Measurements from ENCODE around the gene LMTK3.
A peak's percentile ranks its signal among the peaks of the same experiment; 100 is the strongest.

The LMTK3 gene

GRCh38 chr19:48476176-48476575 is 35.5 kb downstream of the LMTK3 start:
- ATAC-seq (replicated peaks; ENCODE audit: extremely low read depth, poor library complexity, severe bottlenecking): no peak
- no peak for DNase-seq (ENCODE audit: low spot score in 2 of 2)
- Mint-ChIP-seq H3K9me3 (no peaks in the 10 kb centered on the region), H3K27me3 (no peaks in the 10 kb centered on the region), H3K27ac (ENCODE audit: low read depth) (no peak overlapping the region), H3K4me3 (no peak overlapping the region), H3K36me3 (ENCODE audit: insufficient read depth) (peaks cover 16% of the 10 kb centered on the region), H3K4me1 (peaks cover 19% of the 10 kb centered on the region)

GRCh38 chr19:48475369-48476068 is 36.1 kb downstream of the LMTK3 start:
- ATAC-seq (replicated peaks; ENCODE audit: extremely low read depth, poor library complexity, severe bottlenecking) (no peak), DNase-seq (ENCODE audit: low spot score in 2 of 2) (no peak)
- Mint-ChIP-seq H3K27ac (ENCODE audit: low read depth) (no peak overlapping the region), H3K36me3 (ENCODE audit: insufficient read depth) (peaks cover 12% of the 10 kb centered on the region), H3K9me3 (no peaks in the 10 kb centered on the region), H3K27me3 (no peaks in the 10 kb centered on the region), H3K4me3 (no peak overlapping the region), H3K4me1 (peaks cover 12% of the 10 kb centered on the region)

GRCh38 chr19:48474084-48474592 is 37.5 kb downstream of the LMTK3 start:
- Mint-ChIP-seq H3K36me3 (ENCODE audit: insufficient read depth) (peaks cover 16% of the 10 kb centered on the region), H3K27me3 (no peaks in the 10 kb centered on the region), H3K9me3 (no peaks in the 10 kb centered on the region), H3K4me1 (peaks cover 16% of the 10 kb centered on the region), H3K4me3 (no peak overlapping the region), H3K27ac (ENCODE audit: low read depth) (no peak overlapping the region)
- ATAC-seq (replicated peaks; ENCODE audit: extremely low read depth, poor library complexity, severe bottlenecking) (no peak), DNase-seq (ENCODE audit: low spot score in 2 of 2) (no peak)

GRCh38 chr19:48473161-48473966 is 38.3 kb downstream of the LMTK3 start:
- peaks cover 16% of the 10 kb centered on the region for H3K4me1 Mint-ChIP-seq
- H3K36me3 Mint-ChIP-seq (ENCODE audit: insufficient read depth): peaks cover 20% of the 10 kb centered on the region
- H3K4me3 Mint-ChIP-seq: no peak overlapping the region
- DNase-seq (ENCODE audit: low spot score in 2 of 2): no peak
- no peaks in the 10 kb centered on the region for H3K27me3 Mint-ChIP-seq
- H3K27ac Mint-ChIP-seq (ENCODE audit: low read depth): no peak overlapping the region
- H3K9me3 Mint-ChIP-seq: no peaks in the 10 kb centered on the region
- ATAC-seq (replicated peaks; ENCODE audit: extremely low read depth, poor library complexity, severe bottlenecking): no peak

- H3K27ac Mint-ChIP-seq (ENCODE audit: low read depth): no peak overlapping the region
These were observed 39.8 kb downstream of the LMTK3 start for GRCh38 chr19:48471836-48472235.

GRCh38 chr19:48470856-48471255 is 40.8 kb downstream of the LMTK3 start:
- Mint-ChIP-seq H3K4me3 (peak overlapping the region; percentile 89), H3K36me3 (ENCODE audit: insufficient read depth) (peaks cover 20% of the 10 kb centered on the region), H3K4me1 (peaks cover 16% of the 10 kb centered on the region), H3K27me3 (no peaks in the 10 kb centered on the region), H3K9me3 (no peaks in the 10 kb centered on the region), H3K27ac (ENCODE audit: low read depth) (peak overlapping the region; percentile 74)
- no peak for DNase-seq (ENCODE audit: low spot score in 2 of 2)
- ATAC-seq (replicated peaks; ENCODE audit: extremely low read depth, poor library complexity, severe bottlenecking): no peak

More at GRCh38 chr19:48471836-48472235, 39.8 kb downstream of the LMTK3 start:
- ATAC-seq (replicated peaks; ENCODE audit: extremely low read depth, poor library complexity, severe bottlenecking): no peak
- peaks cover 23% of the 10 kb centered on the region for H3K36me3 Mint-ChIP-seq (ENCODE audit: insufficient read depth)
- no peaks in the 10 kb centered on the region for H3K9me3 Mint-ChIP-seq
- H3K4me1 Mint-ChIP-seq: peaks cover 16% of the 10 kb centered on the region
- no peak for DNase-seq (ENCODE audit: low spot score in 2 of 2)
- H3K4me3 Mint-ChIP-seq: no peak overlapping the region
- no peaks in the 10 kb centered on the region for H3K27me3 Mint-ChIP-seq

GRCh38 chr19:48469934-48470680 is 41.5 kb downstream of the LMTK3 start:
- Mint-ChIP-seq H3K4me3 (peak overlapping the region; percentile 89), H3K27me3 (no peaks in the 10 kb centered on the region), H3K36me3 (ENCODE audit: insufficient read depth) (peaks cover 21% of the 10 kb centered on the region), H3K9me3 (no peaks in the 10 kb centered on the region), H3K4me1 (peaks cover 16% of the 10 kb centered on the region), H3K27ac (ENCODE audit: low read depth) (peak overlapping the region; percentile 74)
- DNase-seq (ENCODE audit: low spot score in 2 of 2) (no peak), ATAC-seq (replicated peaks; ENCODE audit: extremely low read depth, poor library complexity, severe bottlenecking) (no peak)

- ATAC-seq (replicated peaks; ENCODE audit: extremely low read depth, poor library complexity, severe bottlenecking) (peak; percentile 3), DNase-seq (ENCODE audit: low spot score in 2 of 2) (no peak)
- H3K4me3 Mint-ChIP-seq: peak within 1 kb of the TSS; percentile 89
- peaks cover 19% of the 10 kb centered on the region for H3K36me3 Mint-ChIP-seq (ENCODE audit: insufficient read depth)
- peaks cover 13% of the 10 kb centered on the region for H3K4me1 Mint-ChIP-seq
- H3K27me3 Mint-ChIP-seq: no peaks in the 10 kb centered on the region
- H3K27ac Mint-ChIP-seq (ENCODE audit: low read depth): peak within 1 kb of the TSS; percentile 79
- no peaks in the 10 kb centered on the region for H3K9me3 Mint-ChIP-seq
These were observed 42.2 kb downstream of the LMTK3 start, which contains the start of gene CYTH2 for GRCh38 chr19:48469289-48469881. TSS of gene CYTH2 (plus strand) at chr19:48469369. CDS start at chr19:48469508, 139 bp downstream.

- Mint-ChIP-seq H3K27me3 (no peaks in the 10 kb centered on the region), H3K9me3 (no peaks in the 10 kb centered on the region), H3K4me3 (peak overlapping the region; percentile 89), H3K36me3 (ENCODE audit: insufficient read depth) (peaks cover 19% of the 10 kb centered on the region), H3K4me1 (peaks cover 10% of the 10 kb centered on the region), H3K27ac (ENCODE audit: low read depth) (peak overlapping the region; percentile 79)
- ATAC-seq (replicated peaks; ENCODE audit: extremely low read depth, poor library complexity, severe bottlenecking) (peak; percentile 94), DNase-seq (ENCODE audit: low spot score in 2 of 2) (peak; percentile 97 to 100)
These were observed 42.8 kb downstream of the LMTK3 start for GRCh38 chr19:48468772-48469288.

GRCh38 chr19:48466561-48467325 is 44.9 kb downstream of the LMTK3 start:
- Mint-ChIP-seq H3K36me3 (ENCODE audit: insufficient read depth) (peaks cover 18% of the 10 kb centered on the region), H3K27me3 (no peaks in the 10 kb centered on the region), H3K4me1 (peaks cover 5% of the 10 kb centered on the region), H3K4me3 (no peak overlapping the region), H3K9me3 (no peaks in the 10 kb centered on the region), H3K27ac (ENCODE audit: low read depth) (no peak overlapping the region)
- no peak for DNase-seq (ENCODE audit: low spot score in 2 of 2)
- no peak for ATAC-seq (replicated peaks; ENCODE audit: extremely low read depth, poor library complexity, severe bottlenecking)

- no peak for DNase-seq (ENCODE audit: low spot score in 2 of 2)
- Mint-ChIP-seq H3K4me3 (no peak overlapping the region), H3K27me3 (no peaks in the 10 kb centered on the region), H3K4me1 (peaks cover 3% of the 10 kb centered on the region), H3K27ac (ENCODE audit: low read depth) (no peak overlapping the region), H3K9me3 (no peaks in the 10 kb centered on the region), H3K36me3 (ENCODE audit: insufficient read depth) (peaks cover 19% of the 10 kb centered on the region)
- ATAC-seq (replicated peaks; ENCODE audit: extremely low read depth, poor library complexity, severe bottlenecking): no peak
These were observed 46.4 kb downstream of the LMTK3 start for GRCh38 chr19:48465215-48465614.
